ENCODE data around the gene MSANTD7. TPM values are rescaled to one million over a fixed set of nuclear protein-coding genes. Genes with fewer than 3 reads are reported as not detected.

MSANTD7 gene
- total RNA-seq, 1 donor from 2014 or later: 18.8 TPM

DNA sequence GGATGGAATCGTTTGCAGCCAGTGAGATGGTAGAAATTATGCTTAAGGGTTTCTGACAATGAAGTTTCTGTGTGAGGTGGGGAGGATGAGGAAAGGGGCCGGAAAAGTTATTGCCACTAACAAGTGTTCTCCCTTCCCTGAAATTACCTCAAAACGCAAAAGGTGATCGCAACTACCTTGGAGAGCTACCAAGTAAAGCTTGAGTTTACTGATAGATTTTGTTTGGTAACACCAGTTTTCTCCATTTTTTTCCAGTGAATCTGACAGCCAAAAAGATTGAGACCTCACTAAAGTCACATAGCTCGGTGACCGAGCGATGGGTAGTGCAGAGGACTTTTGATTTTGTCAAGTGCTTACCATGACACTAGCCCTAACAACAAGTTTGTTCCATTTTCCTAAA lies 42.1 kb downstream of the MSANTD7 start:
- peaks cover 4% of the 10 kb centered on the region for H3K36me3 ChIP-seq
- DNase-seq (ENCODE audit: low spot score): no peak
- H3K27me3 Mint-ChIP-seq (ENCODE audit: insufficient read depth, low read depth): peaks cover 3% of the 10 kb centered on the region
- peaks cover 5% of the 10 kb centered on the region for H3K9me3 Mint-ChIP-seq
- H3K4me3 Mint-ChIP-seq: peak overlapping the region; percentile 98
- H3K27ac Mint-ChIP-seq: peak overlapping the region; percentile 82
- no peak overlapping the region for H2AFZ ChIP-seq (replicated peaks)
- peak overlapping the region; percentile 89 for H3K4me2 ChIP-seq
- H3K36me3 Mint-ChIP-seq: peaks cover 11% of the 10 kb centered on the region
- H3K4me3 ChIP-seq: peak overlapping the region; percentile 95
- H3K9me3 ChIP-seq (ENCODE audit: low read depth): no peaks in the 10 kb centered on the region
- peaks cover 56% of the 10 kb centered on the region for H4K20me1 ChIP-seq (ENCODE audit: low read depth)
- no peak for TF ChIP-seq CTCF (IDR thresholded peaks at IDR 0.05)
- TF ChIP-seq EZH2phosphoT487 (IDR thresholded peaks at IDR 0.05): no peak
- TF ChIP-seq EZH2 (IDR thresholded peaks at IDR 0.05): no peak
- H3K4me1 Mint-ChIP-seq: peaks cover 30% of the 10 kb centered on the region
- H3K79me2 ChIP-seq (ENCODE audit: low read depth): peaks cover 81% of the 10 kb centered on the region
- H3K4me1 ChIP-seq: peaks cover 23% of the 10 kb centered on the region
- H3K27me3 ChIP-seq: no peaks in the 10 kb centered on the region
- no peak overlapping the region for H3K27ac ChIP-seq
- H3F3A ChIP-seq (ENCODE audit: low read depth): peaks cover 23% of the 10 kb centered on the region
- peak overlapping the region; percentile 96 for H3K9ac ChIP-seq

GRCh38 chr10:14884082-14884481 lies 46.0 kb downstream of the MSANTD7 start:
- no peak for TF ChIP-seq CTCF (IDR thresholded peaks at IDR 0.05)
- H3K9ac ChIP-seq: no peak overlapping the region
- H3K9me3 Mint-ChIP-seq: peaks cover 5% of the 10 kb centered on the region

More at GRCh38 chr10:14884082-14884481, 46.0 kb downstream of the MSANTD7 start:
- H3K27ac ChIP-seq: no peak overlapping the region
- H3F3A ChIP-seq (ENCODE audit: low read depth): peaks cover 13% of the 10 kb centered on the region
- peaks cover 11% of the 10 kb centered on the region for H3K36me3 Mint-ChIP-seq
- H3K27me3 Mint-ChIP-seq (ENCODE audit: insufficient read depth, low read depth): no peaks in the 10 kb centered on the region
- no peaks in the 10 kb centered on the region for H3K9me3 ChIP-seq (ENCODE audit: low read depth)
- no peak overlapping the region for H3K4me3 Mint-ChIP-seq
- no peak overlapping the region for H3K4me2 ChIP-seq
- no peak overlapping the region for H3K27ac Mint-ChIP-seq
- H4K20me1 ChIP-seq (ENCODE audit: low read depth): peaks cover 94% of the 10 kb centered on the region
- H3K27me3 ChIP-seq: no peaks in the 10 kb centered on the region
- H3K36me3 ChIP-seq: peaks cover 13% of the 10 kb centered on the region
- no peak overlapping the region for H3K4me3 ChIP-seq
- peaks cover 35% of the 10 kb centered on the region for H3K4me1 ChIP-seq
- peaks cover 100% of the 10 kb centered on the region for H3K79me2 ChIP-seq (ENCODE audit: low read depth)
- peaks cover 12% of the 10 kb centered on the region for H3K4me1 Mint-ChIP-seq
- H2AFZ ChIP-seq (replicated peaks): no peak overlapping the region
- DNase-seq (ENCODE audit: low spot score): no peak

Other genes with a start within 250 kb of the MSANTD7 start
- gene FAM107B, start 63.4 kb upstream of the MSANTD7 start, total RNA-seq (ENCODE audit: low replicate concordance): 26.5 and 43.0 TPM in 2 replicates
- gene CDNF, start 269 bp upstream of the MSANTD7 start, total RNA-seq (ENCODE audit: low replicate concordance): 1.8 and 5.2 TPM in 2 replicates
- 33.3 and 41.8 TPM in 2 replicates for gene HSPA14, start within 50 bp of the MSANTD7 start, total RNA-seq (ENCODE audit: low replicate concordance)
- 67.9 and 112 TPM in 2 replicates for gene SUV39H2, start 40.6 kb downstream of the MSANTD7 start, total RNA-seq (ENCODE audit: low replicate concordance)
- gene DCLRE1C, start 115.8 kb downstream of the MSANTD7 start, total RNA-seq (ENCODE audit: low replicate concordance): 4.5 and 5.3 TPM in 2 replicates
- not detected in 2 replicates for gene MEIG1, start 121.1 kb downstream of the MSANTD7 start, total RNA-seq (ENCODE audit: low replicate concordance)
- not detected in 2 replicates for gene OLAH, start 205.6 kb downstream of the MSANTD7 start, total RNA-seq (ENCODE audit: low replicate concordance)